Glomerular visceral epithelial cell (primary cell): ENCODE results near the gene HRH2.
"Not testable (repeated sequence)": the region's sequence is repeated elsewhere in the genome, so short reads cannot be mapped to it uniquely, and the experiment has no call there.

Experiments
- DNase-seq: peaks from one replicate; pipeline ENCODE4 v3.0.0-alpha.2; 2016; ENCODE audit errors: extremely low spot score

The HRH2 gene

GRCh38 chr5:175646251-175646650 lies 11.6 kb upstream of the HRH2 start:
- no peak for DNase-seq

DNA sequence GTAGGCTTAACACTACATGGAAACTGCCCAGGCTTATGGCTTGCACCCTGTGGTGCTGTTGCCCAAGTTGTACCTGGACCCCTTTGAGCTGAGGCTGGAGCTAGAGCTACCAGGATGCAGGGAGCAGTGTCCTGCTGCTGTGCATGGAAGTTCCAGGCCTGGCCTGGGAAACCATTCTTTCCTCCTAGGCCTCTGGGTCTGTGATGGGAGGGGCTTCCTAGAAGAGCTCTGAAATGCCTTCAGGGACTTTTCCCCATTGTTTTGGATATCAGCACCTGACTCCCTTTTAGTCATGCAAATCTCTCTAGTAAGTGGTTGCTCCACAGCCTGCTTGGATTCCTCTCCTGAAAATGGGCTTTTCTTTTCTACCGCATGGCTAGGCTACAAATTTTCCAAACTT lies 7.9 kb upstream of the HRH2 start:
- DNase-seq, result no peak

GRCh38 chr5:175650430-175651205 lies 7.3 kb upstream of the HRH2 start:
- not testable (repeated sequence) for DNase-seq

DNA sequence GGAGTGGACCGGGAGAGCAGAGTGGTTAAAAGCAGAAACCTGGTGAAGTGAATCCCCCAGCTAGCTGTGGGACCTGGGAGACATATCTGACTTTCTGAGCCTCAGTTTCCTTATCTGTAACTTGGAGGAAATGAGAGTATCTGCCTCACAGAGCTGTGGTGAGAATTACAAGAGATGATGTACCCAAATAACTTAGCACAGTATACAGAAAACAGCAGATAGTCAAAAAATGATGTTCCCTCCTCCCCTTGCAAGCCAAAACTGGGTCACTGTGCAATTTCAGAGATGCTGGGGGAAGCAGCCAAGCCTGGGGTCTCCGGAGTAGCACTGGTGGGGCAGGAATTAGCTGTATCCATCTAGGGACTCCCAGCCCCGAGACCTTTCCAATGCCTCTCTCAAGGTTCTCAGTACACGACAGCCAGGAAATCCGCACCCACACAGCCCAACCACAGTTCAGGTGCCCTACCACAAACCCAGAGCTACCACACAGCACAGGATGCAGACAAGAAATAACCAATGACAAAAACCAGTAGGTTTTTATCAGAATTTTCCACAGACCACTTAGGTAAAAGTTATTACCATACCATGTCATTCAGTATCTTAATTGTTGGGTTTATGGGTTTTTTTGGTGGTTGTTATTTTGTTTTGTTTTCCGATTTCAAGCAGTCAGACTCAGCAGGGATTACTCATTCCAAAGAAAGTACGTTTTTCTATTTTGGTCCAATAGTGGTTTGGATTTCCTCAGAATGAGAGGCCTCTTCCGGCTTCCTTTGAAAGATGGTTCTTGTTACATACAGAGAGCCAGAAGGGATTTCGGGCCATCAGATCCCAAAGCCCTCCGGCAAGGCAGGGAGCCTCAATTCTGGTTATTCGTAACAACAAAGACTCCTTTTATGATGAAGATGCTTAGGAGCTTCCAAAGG lies 4.9 kb upstream of the HRH2 start:
- DNase-seq, result no peak

- no peak for DNase-seq
These were observed 4.1 kb upstream of the HRH2 start for GRCh38 chr5:175653763-175654162.

DNA sequence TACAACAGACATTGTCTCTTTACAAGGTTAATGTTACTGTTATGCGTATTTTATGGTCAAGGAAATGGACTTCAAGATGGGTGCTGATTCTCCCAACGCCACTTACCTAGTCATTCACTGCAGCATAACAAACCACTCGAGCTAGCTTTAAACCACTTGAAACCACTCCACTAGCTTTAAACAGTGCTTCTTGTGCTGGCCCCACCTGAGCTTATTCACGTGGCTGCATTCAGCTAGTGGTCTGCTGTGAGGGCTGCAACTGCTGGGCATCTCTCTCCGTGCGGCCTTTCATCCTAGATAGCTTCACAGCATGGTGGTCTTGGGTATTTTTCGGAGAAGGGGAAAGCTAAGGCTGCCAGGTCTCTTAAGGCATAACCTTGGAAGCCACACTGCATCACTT lies 3.5 kb upstream of the HRH2 start:
- no peak for DNase-seq

DNA sequence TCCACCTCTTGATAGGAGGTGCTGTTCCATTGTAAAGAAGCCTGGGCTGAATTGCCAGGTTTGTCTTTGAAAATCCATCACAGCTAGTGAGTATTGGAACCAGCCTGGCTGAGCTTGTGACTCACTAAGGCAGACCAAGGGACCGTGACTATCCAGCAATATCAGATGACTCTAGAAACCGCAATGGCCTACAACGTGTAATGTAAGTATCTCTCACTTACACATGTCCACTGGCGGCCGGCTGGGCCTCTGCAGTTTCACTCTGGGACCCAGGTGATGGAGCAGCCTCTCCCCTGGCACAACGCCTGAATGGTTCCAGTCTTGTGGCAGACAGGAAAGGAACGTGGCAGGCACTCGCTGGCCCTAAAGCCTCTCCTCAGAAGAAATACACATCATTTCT lies 3.1 kb upstream of the HRH2 start:
- DNase-seq, result no peak

DNA sequence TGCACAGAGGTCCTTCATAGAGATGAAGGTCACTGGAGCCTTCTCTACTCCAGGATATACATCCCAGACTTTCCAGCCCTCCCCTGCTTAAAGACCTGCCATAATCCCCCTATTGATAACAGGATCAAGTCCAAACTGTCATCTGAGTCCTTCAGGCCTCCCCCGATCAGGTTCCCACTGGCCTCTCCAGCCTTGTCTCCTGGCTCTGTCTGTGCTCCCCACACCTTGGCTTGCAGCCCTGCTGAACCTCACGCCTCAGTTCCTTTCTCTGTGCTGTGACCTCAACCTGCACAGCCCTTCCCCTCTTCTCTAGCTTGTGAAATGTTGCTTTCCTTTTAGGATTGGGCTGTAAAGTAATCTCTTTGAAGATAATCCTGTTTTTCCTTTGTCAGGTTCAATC lies 2.5 kb upstream of the HRH2 start:
- no peak for DNase-seq

GRCh38 chr5:175656966-175657365 lies 905 bp upstream of the HRH2 start:
- no peak for DNase-seq

- no peak for DNase-seq
These were observed 651 bp downstream of the HRH2 start for GRCh38 chr5:175658299-175659145.

DNA sequence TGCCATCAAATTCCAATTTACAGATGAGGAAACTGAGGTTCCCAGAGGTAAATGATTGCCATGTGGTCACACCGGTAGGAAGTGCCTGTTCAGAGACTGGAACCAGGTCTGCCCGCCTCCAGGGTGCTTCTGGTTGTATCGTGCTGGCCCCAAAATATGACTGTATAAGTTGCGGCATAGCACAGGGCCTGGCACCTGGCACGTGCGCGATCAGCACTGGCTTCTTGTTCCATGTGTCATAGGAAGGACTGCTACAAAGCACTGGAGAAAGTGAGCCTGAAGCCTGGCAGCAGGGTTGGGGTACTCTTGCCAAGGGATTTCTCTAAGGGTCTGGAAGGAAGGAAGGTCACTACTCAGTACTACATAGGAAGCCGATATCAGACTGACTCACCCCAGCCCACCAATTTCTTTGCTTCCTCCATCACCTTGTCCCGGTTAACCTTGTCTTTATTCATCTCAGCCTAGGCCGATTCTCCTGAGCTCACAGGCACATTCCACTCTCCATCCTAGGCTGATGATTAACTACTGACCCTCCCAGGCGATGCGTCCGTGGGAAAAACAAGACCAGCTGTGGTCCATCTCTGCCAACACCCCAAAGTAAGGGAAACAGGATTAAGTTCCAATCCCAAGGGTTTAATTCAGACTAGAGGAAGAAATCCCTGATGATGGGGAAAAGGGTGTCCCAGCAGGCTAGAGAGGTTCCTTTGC lies 1.8 kb downstream of the HRH2 start:
- no peak for DNase-seq

GRCh38 chr5:175663186-175664184 lies 5.6 kb downstream of the HRH2 start:
- DNase-seq, result no peak

DNA sequence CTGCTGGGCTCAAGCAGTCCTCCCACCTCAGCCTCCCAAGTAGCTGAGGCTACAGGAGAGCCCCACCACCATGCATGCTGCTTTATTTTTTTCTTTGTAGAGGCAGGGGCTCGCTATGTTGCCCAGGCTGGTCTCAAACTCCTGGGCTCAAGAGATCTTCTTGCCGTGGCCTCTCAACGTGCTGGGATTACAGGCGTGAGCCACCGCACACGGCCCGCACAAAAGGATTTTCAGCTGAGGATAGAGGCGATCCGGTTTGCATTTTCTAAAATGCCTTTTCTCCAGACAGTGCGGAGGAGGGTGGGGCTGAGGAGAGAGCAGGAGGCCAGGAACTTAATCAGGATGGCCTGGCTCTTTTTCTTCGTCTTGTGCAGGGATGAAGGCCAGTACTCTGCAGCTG lies 6.9 kb downstream of the HRH2 start:
- DNase-seq, result no peak

- DNase-seq, result no peak
These were observed 8.3 kb downstream of the HRH2 start for GRCh38 chr5:175666216-175666615.

DNA sequence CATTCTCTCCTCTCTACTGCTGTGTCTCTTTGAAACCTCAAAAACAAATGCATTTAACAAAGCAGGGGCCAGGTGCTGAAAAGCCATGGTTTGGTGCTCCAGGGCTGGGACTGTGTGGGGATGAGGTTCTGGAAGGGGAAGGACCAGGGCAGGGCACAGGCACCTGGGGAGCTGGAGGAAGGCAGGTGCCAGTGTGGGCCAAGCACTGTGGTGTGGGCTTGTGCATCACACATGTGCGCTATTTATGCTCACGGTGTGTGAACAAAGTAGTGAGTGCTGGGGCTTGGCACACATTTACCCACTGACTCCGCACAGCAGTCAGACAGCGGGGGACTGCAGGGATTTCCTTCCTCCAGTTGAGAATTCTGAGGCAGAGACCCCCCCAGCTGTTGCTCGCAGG lies 10.1 kb downstream of the HRH2 start:
- no peak for DNase-seq

- no peak for DNase-seq
These were observed 12.5 kb downstream of the HRH2 start for GRCh38 chr5:175670372-175670771.

DNA sequence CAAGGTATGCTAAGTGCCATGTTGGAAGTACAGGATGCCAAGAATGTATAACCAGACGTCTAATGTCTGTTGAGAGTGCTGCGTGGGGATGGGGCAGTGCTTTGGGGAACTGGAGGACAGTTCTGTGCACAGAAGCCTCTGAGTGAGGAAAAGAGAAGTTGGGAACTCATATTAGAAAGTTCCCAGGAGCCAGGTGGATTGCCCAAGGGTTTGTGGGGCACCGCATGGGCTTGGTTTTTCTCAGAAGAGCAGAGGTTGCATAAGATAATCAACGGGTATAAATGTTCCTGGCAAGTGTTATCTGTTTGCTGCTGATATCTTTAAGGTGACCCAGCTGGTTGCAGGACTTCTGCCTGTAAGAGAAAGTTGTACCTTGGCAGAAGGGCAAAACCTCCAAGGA lies 13.1 kb downstream of the HRH2 start:
- no peak for DNase-seq

GRCh38 chr5:175672976-175673648 lies 15.2 kb downstream of the HRH2 start:
- no peak for DNase-seq

DNA sequence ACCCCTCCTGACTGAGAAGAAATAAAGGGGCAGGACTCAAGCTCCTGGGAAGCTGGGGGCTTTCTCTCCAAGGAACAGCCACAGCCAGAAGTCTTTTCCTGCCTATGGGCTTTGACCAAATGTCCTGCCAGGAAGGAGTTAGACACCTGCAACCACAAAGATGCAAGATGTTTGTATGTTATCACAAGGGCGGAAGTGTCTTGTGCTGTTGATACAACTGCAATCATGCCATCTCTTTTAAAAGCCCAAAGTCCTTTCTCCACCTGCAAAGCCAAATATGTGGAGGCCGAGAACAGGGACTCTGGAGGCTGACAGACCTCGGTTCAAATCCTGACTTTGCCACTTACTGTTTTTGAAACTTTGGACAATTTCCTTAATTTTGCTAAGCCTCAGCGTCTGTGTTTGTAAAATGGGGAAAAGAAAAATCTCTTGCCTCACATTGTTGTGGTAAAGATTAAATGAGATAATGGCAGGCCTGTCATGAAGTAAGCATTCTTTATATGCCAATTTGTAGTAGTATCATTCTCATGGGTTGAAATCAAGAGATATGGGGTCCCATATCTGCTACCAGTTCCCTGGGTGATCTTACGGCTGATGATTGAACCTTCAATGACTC lies 17.0 kb downstream of the HRH2 start:
- no peak for DNase-seq
